B cell (primary cell): ENCODE data around the gene FAM227B. TPM values are rescaled to one million over a fixed set of nuclear protein-coding genes. Genes with fewer than 3 reads are reported as not detected.

ENCODE experiments used
- ATAC-seq: fragments of 200-7000 bp; cut with Tn5 transposase; one replicate; pipeline ENCODE4 v1.10.0; 2021; ENCODE audit warnings: low read depth, mild to moderate bottlenecking, moderate number of reproducible peaks, moderate library complexity
- CTCF ChIA-PET: fragments of 350-600 bp; sonication (Branson Sonifier 250); formaldehyde crosslinking; loops from one replicate; lab custom pipeline; 2021; ENCODE audit warnings: antibody characterized with exemption, inconsistent platforms; lab: Charles Lee
- POLR2A ChIA-PET: fragments of 350-600 bp; sonication (Branson Sonifier 250); formaldehyde crosslinking; loops from one replicate; lab custom pipeline; 2021; ENCODE audit warnings: antibody characterized with exemption; lab: Charles Lee
- DNase-seq: peaks from one replicate; pipeline ENCODE4 v3.0.0; 2013
- H2AFZ ChIP-seq: 2 replicates; pipeline ENCODE4 v1.6.1; 2012; ENCODE audit warnings: mild to moderate bottlenecking, low read depth, low read length; ENCODE audit not compliant: insufficient read depth, poor library complexity, severe bottlenecking
- H3K27ac ChIP-seq, 2 donors: 1 replicate in 1 of 2; 2 replicates in 1 of 2; pipeline ENCODE4 v1.5.1; 2012 to 2013; ENCODE audit warnings: low read length in 2 of 2, mild to moderate bottlenecking in 2 of 2, moderate library complexity in 1 of 2
- H3K27me3 ChIP-seq, 4 experiments: fragments of 200-600 bp in 1 of 4; sonication (generic) in 1 of 4; replicated peaks in 1 of 4; 1 replicate in 2 of 4; 2 replicates in 2 of 4; pipeline versions ENCODE4 v1.6.1 to v1.7.0; 2013 to 2016; ENCODE audit warnings: low read length in 3 of 4, mild to moderate bottlenecking in 2 of 4, mixed read lengths in 1 of 4, moderate library complexity in 1 of 4; ENCODE audit not compliant: insufficient read depth in 4 of 4, control insufficient read depth in 3 of 4; ENCODE audit errors: control extremely low read depth in 1 of 4
- H3K36me3 ChIP-seq, 2 experiments: replicated peaks in 1 of 2; 1 replicate in 1 of 2; 2 replicates in 1 of 2; pipeline versions ENCODE4 v1.6.1 to v1.7.1; 2013; ENCODE audit warnings: low read length in 1 of 2; ENCODE audit not compliant: insufficient read depth in 2 of 2, control insufficient read depth in 1 of 2; ENCODE audit errors: control extremely low read depth in 1 of 2, extremely low read depth in 1 of 2
- H3K4me1 ChIP-seq, 2 donors: fragments of 200-600 bp in 1 of 2; sonication (generic) in 1 of 2; 1 replicate in 1 of 2; 2 replicates in 1 of 2; pipeline versions ENCODE4 v1.5.1 to v1.6.1; 2013 to 2017; ENCODE audit warnings: low read length in 2 of 2; ENCODE audit not compliant: control insufficient read depth in 2 of 2, insufficient read depth in 2 of 2
- H3K4me2 ChIP-seq: replicated peaks from 2 replicates; pipeline ENCODE3; 2012; ENCODE audit warnings: mild to moderate bottlenecking, low read depth, low read length; ENCODE audit not compliant: poor library complexity, severe bottlenecking
- H3K4me3 ChIP-seq, 5 experiments: fragments of 200-600 bp in 1 of 5; sonication (generic) in 1 of 5; 1 replicate in 3 of 5; 2 replicates in 2 of 5; pipeline versions ENCODE4 v1.5.1 to v1.7.0; 2011 to 2016; ENCODE audit warnings: low read length in 4 of 5, mild to moderate bottlenecking in 4 of 5, low read depth in 2 of 5, control low read depth in 1 of 5, moderate library complexity in 1 of 5; ENCODE audit not compliant: insufficient read depth in 1 of 5; ENCODE audit errors: control extremely low read depth in 1 of 5, extremely low read depth in 1 of 5
- H3K79me2 ChIP-seq: fragments of 200-600 bp; sonication (generic); one replicate; pipeline ENCODE4 v1.6.0; 2016; ENCODE audit warnings: low read length; ENCODE audit not compliant: control insufficient read depth, insufficient read depth
- H3K9ac ChIP-seq: fragments of 200-600 bp; sonication (generic); 2 replicates; pipeline ENCODE4 v1.6.1; 2017; ENCODE audit warnings: mild to moderate bottlenecking, low read length, moderate library complexity
- H3K9me3 ChIP-seq, 3 donors: one replicate each; pipeline versions ENCODE4 v1.6.1 to v1.7.1; 2013; ENCODE audit warnings: low read length in 2 of 3; ENCODE audit not compliant: control insufficient read depth in 2 of 3, insufficient read depth in 1 of 3; ENCODE audit errors: control extremely low read depth in 1 of 3
- H4K20me1 ChIP-seq: 2 replicates; pipeline ENCODE4 v1.6.0; 2012; ENCODE audit warnings: mild to moderate bottlenecking, low read length; ENCODE audit not compliant: insufficient read depth, control insufficient read depth, poor library complexity, severe bottlenecking
- H3K27ac Mint-ChIP-seq: one replicate; pipeline ENCODE4 v1.8.0; 2021; ENCODE audit warnings: mixed read lengths
- H3K27me3 Mint-ChIP-seq: one replicate; pipeline ENCODE4 v1.8.0; 2021; ENCODE audit warnings: mixed read lengths
- H3K4me1 Mint-ChIP-seq: one replicate; pipeline ENCODE4 v1.8.0; 2021; ENCODE audit warnings: mixed read lengths
- H3K4me3 Mint-ChIP-seq: one replicate; pipeline ENCODE4 v1.8.0; 2021; ENCODE audit warnings: mixed read lengths
- H3K9me3 Mint-ChIP-seq: one replicate; pipeline ENCODE4 v1.8.0; 2022; ENCODE audit warnings: mixed read lengths; ENCODE audit not compliant: insufficient read depth
- CTCF ChIP-seq: fragments of 200-600 bp; IDR thresholded peaks from one replicate; pipeline ENCODE4 v1.8.0; 2022; ENCODE audit warnings: antibody characterized with exemption, mild to moderate bottlenecking
- EZH2 ChIP-seq: IDR thresholded peaks from 2 replicates; pipeline ENCODE4 v1.6.1; 2012; ENCODE audit warnings: borderline replicate concordance, low read depth, mild to moderate bottlenecking, moderate library complexity, low read length; ENCODE audit not compliant: insufficient read depth, poor library complexity, severe bottlenecking
- WGBS: methylation state at CpG from one replicate; pipeline ENCODE4 v1.1.5; 2013; ENCODE audit warnings: missing lambda C conversion rate; ENCODE audit not compliant: insufficient coverage; 5-methylcytosine and 5-hydroxymethylcytosine counted together
- intact Hi-C: fragments of 100-400 bp; cut with micrococcal nuclease; formaldehyde crosslinking; loops from one replicate; pipeline ENCODE4 v1.10.0; 2022
- polyA plus RNA-seq: library from polyadenylated mRNA; depleted of rRNA; stranded (reverse); fragments of >200 nt; gene quantifications from 2 replicates; pipeline ENCODE4 v1.2.3, GENCODE V29; 2012
- total RNA-seq, 2 donors: library from RNA; stranded (reverse); fragments of 120-200 nt in 1 of 2; gene quantifications; 1 replicate in 1 of 2; 2 replicates in 1 of 2; pipeline versions ENCODE4 v1.2.3 to v1.2.4, GENCODE V29; 2013 to 2022

FAM227B gene
- total and polyA plus RNA-seq, 2 donors (not counting 1 experiment from before 2014, with no cell fraction given), result 5.6 to 8.9 TPM

GRCh38 chr15:49472338-49472737 lies 148.3 kb downstream of the FAM227B start:
- no peaks in the 10 kb centered on the region for H3K9me3 ChIP-seq
- no peaks in the 10 kb centered on the region for H3K4me1 ChIP-seq
- POLR2A ChIA-PET, result no interaction called here
- no peak for TF ChIP-seq EZH2
- TF ChIP-seq CTCF, result no peak
- H3K79me2 ChIP-seq, result no peaks in the 10 kb centered on the region
- no peaks in the 10 kb centered on the region for H4K20me1 ChIP-seq
- no peaks in the 10 kb centered on the region for H3K27me3 Mint-ChIP-seq
- ATAC-seq (no peak), DNase-seq (no peak)
- H3K9ac ChIP-seq, result no peak overlapping the region
- intact Hi-C loops, result no loop called here
- no peak overlapping the region for H2AFZ ChIP-seq
- no peaks in the 10 kb centered on the region for H3K4me1 Mint-ChIP-seq
- 88% methylated on average over 1 of the region's 2 CpGs for WGBS
- no peaks in the 10 kb centered on the region for H3K36me3 ChIP-seq
- H3K9me3 Mint-ChIP-seq, result no peaks in the 10 kb centered on the region
- H3K4me2 ChIP-seq, result no peak overlapping the region
- H3K4me3 ChIP-seq, result no peak overlapping the region
- CTCF ChIA-PET, result interaction anchor here (0.8 to 1.0 kb wide), 2 partner anchors 50 to 602 kb away, joined by 3 read pairs; no protein-coding TSS in a partner anchor
- no peak overlapping the region for H3K27ac ChIP-seq
- H3K27ac Mint-ChIP-seq, result no peak overlapping the region
- H3K4me3 Mint-ChIP-seq, result no peak overlapping the region
- H3K27me3 ChIP-seq, result no peaks in the 10 kb centered on the region

GRCh38 chr15:49471733-49472132 lies 148.9 kb downstream of the FAM227B start:
- H3K79me2 ChIP-seq, result no peaks in the 10 kb centered on the region
- CTCF ChIA-PET, result interaction anchor here (0.8 to 1.1 kb wide), 3 partner anchors 10 to 602 kb away, joined by 3 to 4 read pairs (median 3); no protein-coding TSS in a partner anchor
- H3K36me3 ChIP-seq, result no peaks in the 10 kb centered on the region
- no peak for DNase-seq
- no peak overlapping the region for H3K9ac ChIP-seq
- H3K27me3 ChIP-seq, result no peaks in the 10 kb centered on the region
- ATAC-seq, result no peak
- WGBS, result 23% methylated on average over 2 of the region's 4 CpGs
- H3K4me1 ChIP-seq, result no peaks in the 10 kb centered on the region
- no peaks in the 10 kb centered on the region for H4K20me1 ChIP-seq
- TF ChIP-seq EZH2 (no peak), CTCF (no peak)
- Mint-ChIP-seq H3K4me1 (no peaks in the 10 kb centered on the region), H3K27ac (no peak overlapping the region), H3K9me3 (no peaks in the 10 kb centered on the region), H3K27me3 (no peaks in the 10 kb centered on the region), H3K4me3 (no peak overlapping the region)
- POLR2A ChIA-PET, result no interaction called here
- H2AFZ ChIP-seq, result no peak overlapping the region
- no peak overlapping the region for H3K4me3 ChIP-seq
- no peaks in the 10 kb centered on the region for H3K9me3 ChIP-seq
- no peak overlapping the region for H3K27ac ChIP-seq
- intact Hi-C loops, result no loop called here
- H3K4me2 ChIP-seq, result no peak overlapping the region
